Activated CD4-positive, alpha-beta T cell treated with anti-CD3 and anti-CD28 coated beads, Interleukin-2, amount 10 ng/mL, durations not matched to agents 24 days and 14 days (primary cell): ENCODE results near the gene ASPSCR1. TPM values are rescaled to one million over a fixed set of nuclear protein-coding genes. Genes with fewer than 3 reads are reported as not detected.

Source experiments
- DNase-seq: peaks from one replicate; pipeline ENCODE4 v3.0.0; 2022
- H3K27ac Mint-ChIP-seq: one replicate; pipeline ENCODE4 v1.8.0; 2022; ENCODE audit warnings: mild to moderate bottlenecking, mixed read lengths
- H3K27me3 Mint-ChIP-seq: one replicate; pipeline ENCODE4 v1.8.0; 2022; ENCODE audit warnings: mixed read lengths
- H3K36me3 Mint-ChIP-seq: one replicate; pipeline ENCODE4 v1.8.0; 2022; ENCODE audit warnings: low read depth, mild to moderate bottlenecking, mixed read lengths
- H3K4me1 Mint-ChIP-seq: one replicate; pipeline ENCODE4 v1.8.0; 2021; ENCODE audit warnings: mixed read lengths
- H3K4me3 Mint-ChIP-seq: one replicate; pipeline ENCODE4 v1.8.0; 2022; ENCODE audit warnings: mild to moderate bottlenecking, moderate library complexity, mixed read lengths
- H3K9me3 Mint-ChIP-seq: one replicate; pipeline ENCODE4 v1.8.0; 2021; ENCODE audit warnings: mixed read lengths
- intact Hi-C: fragments of 100-400 bp; cut with micrococcal nuclease; formaldehyde crosslinking; loops from one replicate; pipeline ENCODE4 v1.15.1; 2023
- total RNA-seq: library from RNA; stranded (reverse); gene quantifications from 2 replicates; pipeline ENCODE4 v1.2.3, GENCODE V29; 2022

The ASPSCR1 gene
- total RNA-seq, 1 donor from 2014 or later = 35.1 TPM

DNA sequence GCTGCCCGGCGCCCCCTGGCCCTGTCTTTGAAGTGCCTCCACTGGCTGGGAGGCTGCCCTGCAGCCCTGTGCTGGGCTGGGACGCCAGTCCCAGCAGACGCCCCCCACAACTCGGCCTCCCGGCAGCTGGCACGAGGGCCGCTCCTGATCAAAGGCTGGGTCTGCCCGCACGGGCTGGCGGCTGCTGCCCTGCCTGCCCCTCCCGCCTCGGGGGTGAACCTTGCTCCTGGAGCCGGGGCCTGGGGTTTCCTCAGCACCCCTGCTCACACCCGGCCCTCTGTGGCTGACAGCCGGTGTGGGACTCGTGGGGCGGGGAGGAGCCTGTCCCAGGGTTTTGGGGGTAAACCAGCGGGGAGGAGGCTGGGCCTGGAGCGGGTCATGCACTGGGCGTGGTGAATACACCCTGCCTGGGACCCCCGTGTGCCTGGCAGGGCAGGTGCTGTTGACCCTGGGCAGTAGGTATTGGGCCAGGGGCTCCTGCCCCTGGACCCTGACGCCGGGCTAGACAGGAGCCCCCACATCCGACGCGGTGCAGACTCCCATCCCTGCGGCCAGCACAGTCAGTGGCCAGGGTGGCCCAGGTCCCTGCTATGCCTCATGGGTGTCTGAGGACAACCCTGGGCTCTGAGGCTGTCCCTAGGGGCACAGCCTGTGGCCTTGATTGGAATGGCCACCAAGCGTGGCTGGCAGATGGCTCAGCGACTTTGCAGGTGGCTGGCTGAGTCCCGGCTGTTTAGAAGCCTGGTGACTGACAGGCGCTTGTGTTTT lies 23.6 kb downstream of the ASPSCR1 start:
- Mint-ChIP-seq H3K4me1 (no peaks in the 10 kb centered on the region), H3K4me3 (no peak overlapping the region), H3K36me3 (peaks cover 2% of the 10 kb centered on the region), H3K27ac (no peak overlapping the region), H3K9me3 (no peaks in the 10 kb centered on the region), H3K27me3 (no peaks in the 10 kb centered on the region)
- no peak for DNase-seq
- intact Hi-C loops = no loop called here

GRCh38 chr17:82001571-82002056 lies 24.2 kb downstream of the ASPSCR1 start:
- DNase-seq = no peak
- H3K4me1 Mint-ChIP-seq = no peaks in the 10 kb centered on the region
- no peaks in the 10 kb centered on the region for H3K9me3 Mint-ChIP-seq
- H3K27me3 Mint-ChIP-seq = no peaks in the 10 kb centered on the region
- H3K4me3 Mint-ChIP-seq = no peak overlapping the region
- intact Hi-C loops = no loop called here
- no peak overlapping the region for H3K27ac Mint-ChIP-seq
- H3K36me3 Mint-ChIP-seq = peaks cover 2% of the 10 kb centered on the region

DNA sequence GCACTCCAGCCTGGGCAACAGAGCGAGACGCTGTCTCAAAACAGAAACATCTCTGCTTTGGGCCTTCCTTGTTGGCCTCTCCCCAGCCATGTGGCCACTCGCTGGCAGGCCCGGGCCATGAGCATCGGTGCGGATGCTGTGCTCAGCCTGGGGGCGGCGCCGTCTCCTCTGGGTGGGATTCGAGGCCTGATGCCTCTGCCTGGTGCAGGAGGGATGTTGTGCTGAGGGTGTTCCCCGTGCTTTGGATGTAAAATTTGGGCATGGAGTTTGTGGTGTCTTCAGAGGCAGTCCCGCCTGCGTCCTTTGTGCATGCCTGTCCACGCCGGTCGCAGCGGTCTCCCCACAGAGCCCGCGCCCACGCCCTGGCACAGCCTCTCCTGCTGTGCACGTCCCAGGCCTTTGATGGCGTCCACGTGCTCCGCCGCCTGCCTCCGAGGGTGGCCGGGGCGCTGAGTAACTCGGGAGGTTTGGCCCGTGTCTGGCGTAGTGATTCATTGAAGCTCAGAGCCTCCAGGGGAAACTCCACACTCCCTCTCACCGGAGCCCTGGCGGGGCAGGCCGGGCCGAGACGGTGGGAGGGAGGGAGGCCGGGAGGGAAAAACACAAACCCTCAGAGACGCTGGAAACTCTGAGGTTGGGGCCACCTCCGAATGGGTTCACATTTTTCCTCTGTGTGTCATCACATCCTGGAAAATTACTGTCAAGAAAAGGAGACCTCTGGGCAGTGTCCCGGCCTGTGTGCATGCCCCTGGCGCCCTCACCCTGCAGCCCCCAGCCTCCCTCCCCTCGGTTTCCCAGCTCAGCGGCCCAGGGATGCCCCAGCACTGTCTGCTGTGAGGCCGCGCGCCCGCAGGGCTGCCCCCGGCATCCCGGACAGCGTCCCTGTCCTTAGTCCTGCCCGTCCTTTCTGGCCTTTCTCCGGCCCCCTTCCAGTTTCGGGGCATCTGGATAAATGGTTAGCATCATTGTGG lies 26.3 kb downstream of the ASPSCR1 start:
- Mint-ChIP-seq H3K4me3 (no peak overlapping the region), H3K4me1 (no peaks in the 10 kb centered on the region), H3K27ac (no peak overlapping the region), H3K36me3 (no peaks in the 10 kb centered on the region), H3K9me3 (no peaks in the 10 kb centered on the region), H3K27me3 (no peaks in the 10 kb centered on the region)
- intact Hi-C loops = no loop called here
- no peak for DNase-seq

GRCh38 chr17:82004517-82005455 lies 27.4 kb downstream of the ASPSCR1 start:
- Mint-ChIP-seq H3K36me3 (no peaks in the 10 kb centered on the region), H3K9me3 (no peaks in the 10 kb centered on the region), H3K27me3 (no peaks in the 10 kb centered on the region), H3K27ac (no peak overlapping the region), H3K4me1 (no peaks in the 10 kb centered on the region), H3K4me3 (no peak overlapping the region)
- intact Hi-C loops = no loop called here
- DNase-seq = no peak

DNA sequence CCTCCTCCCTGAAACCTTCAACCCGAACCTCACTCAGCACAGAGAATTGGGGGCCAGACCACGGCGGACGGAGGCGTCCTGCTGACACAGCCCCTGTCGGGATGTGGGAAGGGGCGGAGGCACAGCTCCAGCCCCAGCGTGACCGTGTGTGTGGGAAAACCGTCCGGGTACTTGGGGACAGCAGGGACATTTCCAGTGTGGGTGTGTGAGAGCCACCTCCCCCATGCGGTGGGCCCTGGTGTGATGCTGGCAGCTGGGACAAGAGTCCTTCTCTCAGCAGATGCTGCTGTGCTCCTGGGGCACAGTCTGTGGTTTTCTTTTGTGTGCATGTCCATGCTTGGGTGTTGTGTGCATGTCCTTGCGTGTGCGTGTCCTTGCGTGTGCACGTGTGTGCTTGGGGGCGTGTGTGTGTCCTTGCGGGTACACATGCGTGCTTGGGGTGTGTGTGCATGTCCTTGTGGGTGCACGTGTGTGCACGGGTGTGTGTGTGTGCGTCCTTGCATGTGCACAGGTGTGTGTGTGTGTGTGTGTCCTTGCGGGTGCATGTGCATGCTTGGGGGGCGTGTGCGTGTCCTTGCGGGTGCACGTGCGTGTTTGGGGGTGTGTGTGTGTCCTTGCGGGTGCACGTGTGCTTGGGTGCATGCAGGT lies 28.4 kb downstream of the ASPSCR1 start:
- Mint-ChIP-seq H3K27ac (no peak overlapping the region), H3K27me3 (no peaks in the 10 kb centered on the region), H3K4me3 (no peak overlapping the region), H3K9me3 (no peaks in the 10 kb centered on the region), H3K4me1 (no peaks in the 10 kb centered on the region), H3K36me3 (no peaks in the 10 kb centered on the region)
- intact Hi-C loops = no loop called here
- DNase-seq = no peak

- Mint-ChIP-seq H3K4me1 (no peaks in the 10 kb centered on the region), H3K4me3 (no peak overlapping the region), H3K27ac (no peak overlapping the region), H3K36me3 (no peaks in the 10 kb centered on the region), H3K27me3 (no peaks in the 10 kb centered on the region), H3K9me3 (no peaks in the 10 kb centered on the region)
- no peak for DNase-seq
- intact Hi-C loops = no loop called here
Measured at GRCh38 chr17:82006468-82007227, 29.2 kb downstream of the ASPSCR1 start.

DNA sequence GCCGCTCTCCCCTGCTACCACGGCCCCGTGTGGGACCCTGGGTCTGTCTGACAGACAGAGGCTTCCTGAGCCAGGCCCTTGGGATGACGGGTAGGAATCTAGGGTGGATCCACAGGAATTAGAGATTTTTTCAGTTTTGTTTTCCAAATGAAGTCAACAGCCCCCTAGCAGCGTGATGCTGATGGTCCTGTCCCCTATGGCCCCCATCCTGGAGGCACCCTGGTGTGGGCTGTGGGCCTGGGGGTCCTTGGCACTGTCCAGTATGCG lies 29.7 kb downstream of the ASPSCR1 start:
- Mint-ChIP-seq H3K27ac (no peak overlapping the region), H3K9me3 (no peaks in the 10 kb centered on the region), H3K4me1 (no peaks in the 10 kb centered on the region), H3K36me3 (no peaks in the 10 kb centered on the region), H3K4me3 (no peak overlapping the region), H3K27me3 (no peaks in the 10 kb centered on the region)
- DNase-seq = no peak
- intact Hi-C loops = no loop called here

DNA sequence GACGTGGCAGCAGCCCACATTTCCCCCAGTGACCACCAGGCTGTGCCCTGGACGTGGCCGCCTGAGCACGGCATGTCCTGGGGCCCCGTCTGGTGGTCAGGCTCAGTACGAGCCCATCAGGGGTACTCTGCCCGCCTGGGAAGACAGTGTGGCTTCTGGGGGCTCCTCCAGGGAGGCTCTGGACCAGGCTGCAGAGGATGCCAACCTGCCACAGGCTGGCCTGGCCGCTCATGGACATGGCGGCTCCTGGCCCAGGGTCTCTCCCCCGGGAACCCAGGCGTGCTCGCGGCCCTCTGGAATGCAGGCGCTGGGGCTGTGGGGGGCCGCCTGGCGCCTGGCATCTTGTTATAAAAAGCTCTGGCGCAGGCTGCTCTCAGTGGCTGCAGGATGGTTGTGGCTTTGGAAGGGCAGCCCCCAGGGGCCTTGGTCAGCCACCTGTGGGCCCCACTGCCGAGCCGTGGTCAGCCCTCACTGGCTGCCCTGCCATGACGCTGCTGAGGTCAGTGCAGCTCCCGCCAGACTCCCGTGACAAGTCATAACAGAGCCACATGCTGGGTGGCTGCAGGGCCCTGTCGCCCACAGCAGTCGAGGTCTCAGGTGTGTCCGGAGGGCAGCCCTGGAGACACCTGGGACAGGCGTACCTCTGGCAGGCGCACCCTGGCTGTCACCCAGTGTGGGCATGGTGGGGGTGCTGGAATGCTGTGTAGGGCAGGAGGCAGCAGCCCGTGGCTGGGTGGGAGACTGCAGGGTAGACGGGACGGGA lies 30.2 kb downstream of the ASPSCR1 start:
- intact Hi-C loops = no loop called here
- Mint-ChIP-seq H3K36me3 (no peaks in the 10 kb centered on the region), H3K9me3 (no peaks in the 10 kb centered on the region), H3K4me3 (no peak overlapping the region), H3K27me3 (no peaks in the 10 kb centered on the region), H3K27ac (no peak overlapping the region), H3K4me1 (no peaks in the 10 kb centered on the region)
- no peak for DNase-seq

GRCh38 chr17:82008258-82008940 lies 31.0 kb downstream of the ASPSCR1 start:
- H3K4me1 Mint-ChIP-seq = no peaks in the 10 kb centered on the region
- no peaks in the 10 kb centered on the region for H3K27me3 Mint-ChIP-seq
- H3K27ac Mint-ChIP-seq = no peak overlapping the region
- no peaks in the 10 kb centered on the region for H3K36me3 Mint-ChIP-seq
- H3K9me3 Mint-ChIP-seq = no peaks in the 10 kb centered on the region
- no peak for DNase-seq
- intact Hi-C loops = no loop called here
- no peak overlapping the region for H3K4me3 Mint-ChIP-seq

GRCh38 chr17:82008941-82009405 lies 31.5 kb downstream of the ASPSCR1 start:
- Mint-ChIP-seq H3K4me3 (no peak overlapping the region), H3K9me3 (no peaks in the 10 kb centered on the region), H3K4me1 (no peaks in the 10 kb centered on the region), H3K27ac (no peak overlapping the region), H3K27me3 (no peaks in the 10 kb centered on the region), H3K36me3 (no peaks in the 10 kb centered on the region)
- intact Hi-C loops = no loop called here
- DNase-seq = no peak

GRCh38 chr17:82009413-82009812 lies 32.0 kb downstream of the ASPSCR1 start:
- no peaks in the 10 kb centered on the region for H3K9me3 Mint-ChIP-seq
- H3K4me3 Mint-ChIP-seq = no peak overlapping the region
- no peaks in the 10 kb centered on the region for H3K36me3 Mint-ChIP-seq
- no peak for DNase-seq
- no peaks in the 10 kb centered on the region for H3K27me3 Mint-ChIP-seq
- intact Hi-C loops = no loop called here
- H3K27ac Mint-ChIP-seq = no peak overlapping the region
- H3K4me1 Mint-ChIP-seq = no peaks in the 10 kb centered on the region
